K562 (cell line): Measurements from ENCODE around the gene CLTB. TPM values are rescaled to one million over a fixed set of nuclear protein-coding genes. Genes with fewer than 3 reads are reported as not detected.

Experiments used
- ATF7 ChIP-seq: fragments of 450-650 bp; IDR thresholded peaks from 2 replicates; pipeline ENCODE4 v1.7.1; 2014; ENCODE audit warnings: mild to moderate bottlenecking, moderate library complexity
- BCOR ChIP-seq: fragments of 450-650 bp; IDR thresholded peaks from 2 replicates; pipeline ENCODE4 v1.6.1; 2016
- CHD2 ChIP-seq: IDR thresholded peaks from 2 replicates; pipeline ENCODE4 v1.6.1; 2011; ENCODE audit warnings: low read depth, low read length
- DACH1 ChIP-seq: fragments of 450-650 bp; IDR thresholded peaks from 2 replicates; pipeline ENCODE4 v1.6.1; 2018; ENCODE audit not compliant: partially characterized antibody
- E2F3 ChIP-seq: fragments of 250-450 bp; sonication (Bioruptor Pico); IDR thresholded peaks from 2 replicates; pipeline ENCODE4 v1.4.0; 2020; ENCODE audit warnings: mild to moderate bottlenecking
- ELF4 ChIP-seq: fragments of 450-650 bp; formaldehyde crosslinking; IDR thresholded peaks from 2 replicates; pipeline ENCODE4 v1.4.0; 2022; ENCODE audit warnings: missing genetic modification characterization
- HNRNPK ChIP-seq: fragments of 200-400 bp; formaldehyde crosslinking; IDR thresholded peaks from one replicate; pipeline ENCODE4 v1.6.1; 2018; ENCODE audit warnings: mild to moderate bottlenecking, low read depth, low read length; ENCODE audit not compliant: poor library complexity, severe bottlenecking
- KAT2B ChIP-seq: IDR thresholded peaks from one replicate; pipeline ENCODE4 v1.6.1; 2012; ENCODE audit warnings: low read depth, mild to moderate bottlenecking, control low read depth, inconsistent platforms, low read length, moderate library complexity
- MIER1 ChIP-seq: fragments of 450-650 bp; IDR thresholded peaks from 2 replicates; pipeline ENCODE4 v1.6.1; 2016; ENCODE audit warnings: antibody characterized with exemption, mild to moderate bottlenecking, low read depth
- MTA3 ChIP-seq: fragments of 450-650 bp; formaldehyde crosslinking; IDR thresholded peaks from 2 replicates; pipeline ENCODE4 v1.6.1; 2017; ENCODE audit warnings: mild to moderate bottlenecking, borderline replicate concordance
- NUFIP1 ChIP-seq: fragments of 450-650 bp; IDR thresholded peaks from 2 replicates; pipeline ENCODE4 v1.6.1; 2018; ENCODE audit not compliant: partially characterized antibody
- PHB2 ChIP-seq: fragments of 450-650 bp; IDR thresholded peaks from 2 replicates; pipeline ENCODE4 v1.6.1; 2017; ENCODE audit warnings: low read depth
- POLR2A ChIP-seq: fragments of 450-650 bp; conservative IDR thresholded peaks from 2 replicates; pipeline ENCODE4 v1.6.1; 2016
- POLR2G ChIP-seq: fragments of 200-400 bp; formaldehyde crosslinking; IDR thresholded peaks from 2 replicates; pipeline ENCODE4 v1.6.1; 2017; ENCODE audit warnings: low read depth, mild to moderate bottlenecking, antibody characterized with exemption, low read length, moderate library complexity
- POU5F1 ChIP-seq: fragments of 150-350 bp; IDR thresholded peaks from 2 replicates; pipeline ENCODE4 v1.6.1; 2014; ENCODE audit warnings: borderline replicate concordance, low read length, low read depth, mild to moderate bottlenecking; ENCODE audit not compliant: partially characterized antibody
- RFX7 ChIP-seq: fragments of 250-450 bp; sonication (Bioruptor Pico); IDR thresholded peaks from 2 replicates; pipeline ENCODE4 v1.5.1; 2021; ENCODE audit warnings: mild to moderate bottlenecking
- ZKSCAN8 ChIP-seq: fragments of 200-800 bp; sonication (Bioruptor generic); IDR thresholded peaks from 2 replicates; pipeline ENCODE4 v1.6.1; 2016; ENCODE audit warnings: missing genetic modification characterization, missing compliant biosample characterization
- ZNF395 ChIP-seq: fragments of 200-800 bp; sonication (Bioruptor generic); IDR thresholded peaks from 2 replicates; pipeline ENCODE4 v1.6.1; 2017; ENCODE audit warnings: missing genetic modification characterization, missing compliant biosample characterization
- ZNF518B ChIP-seq: fragments of 250-450 bp; sonication (Bioruptor Pico); IDR thresholded peaks from 2 replicates; pipeline ENCODE4 v1.5.0; 2021; ENCODE audit warnings: mild to moderate bottlenecking, moderate library complexity
- ZNF695 ChIP-seq: fragments of 450-650 bp; formaldehyde crosslinking; IDR thresholded peaks from 2 replicates; pipeline ENCODE4 v1.4.0; 2020; ENCODE audit warnings: mild to moderate bottlenecking, moderate library complexity
- ZNF696 ChIP-seq: fragments of 250-450 bp; sonication (Bioruptor Pico); conservative IDR thresholded peaks from 2 replicates; pipeline ENCODE4 v1.4.0; 2020; ENCODE audit warnings: mild to moderate bottlenecking, moderate library complexity
- ZNF764 ChIP-seq: fragments of 250-450 bp; sonication (Bioruptor Pico); IDR thresholded peaks from 2 replicates; pipeline ENCODE4 v1.4.0; 2020; ENCODE audit warnings: low read depth, mild to moderate bottlenecking, moderate library complexity
- ZSCAN32 ChIP-seq: fragments of 450-650 bp; formaldehyde crosslinking; IDR thresholded peaks from 2 replicates; pipeline ENCODE4 v1.4.0; 2020; ENCODE audit warnings: mild to moderate bottlenecking, moderate library complexity
- polyA plus RNA-seq, 8 experiments: library from polyadenylated mRNA; depleted of rRNA in 4 of 8; stranded (reverse) in 5 of 8; unstranded in 3 of 8; fragments of >200 nt; fragmentation: Nextera tagmentation in 2 of 8; fragmentation: Illumina TruSeq in 1 of 8; extraction: Ambion mirVana in 2 of 8; extraction: Trizol in 1 of 8; gene quantifications; 2 replicates each; pipeline versions ENCODE4 v1.2.1 to v1.2.3, GENCODE V29; 2011 to 2014; ENCODE audit warnings: inconsistent platforms in 1 of 8, missing spikeins in 1 of 8
- total RNA-seq, 7 experiments: library from RNA; depleted of rRNA in 6 of 7; stranded (reverse); fragments of >200 nt in 6 of 7; fragmentation: Illumina TruSeq in 2 of 7; extraction: Trizol in 2 of 7; gene quantifications; 2 replicates each; pipeline versions ENCODE4 v1.2.1 to v1.2.3, GENCODE V29; 2011 to 2021; ENCODE audit warnings: low replicate concordance in 1 of 7
- TF ChIP-seq, protein P1 (sequence below), 2 experiments: fragments of 450-650 bp in 1 of 2; sonication (generic) in 1 of 2; formaldehyde crosslinking; conservative IDR thresholded peaks; 2 replicates each; pipeline versions ENCODE4 v1.4.0 to v1.8.1; 2020 to 2022; ENCODE audit warnings: mild to moderate bottlenecking in 1 of 2, missing genetic modification reagents in 1 of 2
- TF ChIP-seq, protein P2 (sequence below): sonication (generic); formaldehyde crosslinking; IDR thresholded peaks from 2 replicates; pipeline ENCODE4 v1.8.1; 2023; ENCODE audit warnings: mild to moderate bottlenecking, missing genetic modification reagents

Gene CLTB
- total and polyA plus RNA-seq, 9 of the 15 experiments (the other 6 are each of a cell fraction or from before 2014, with no cell fraction given), result 1.8 to 117 (median 39.0) TPM

GRCh38 chr5:176446884-176447590 lies 30.7 kb upstream of the CLTB start (continued):
- TF ChIP-seq ELF4 (CRISPR knock-in tag) (no peak), ZKSCAN8 (CRISPR knock-in tag) (no peak), POU5F1 (no peak), PHB2 (no peak), ZNF764 (no peak), DACH1 (no peak), POLR2G (no peak), CHD2 (no peak), ZNF518B (no peak), RFX7 (CRISPR knock-in tag) (no peak), HNRNPK (no peak), ZNF696 (CRISPR knock-in tag) (no peak), BCOR (no peak), NUFIP1 (no peak), MTA3 (no peak), ATF7 (no peak), POLR2A (no peak), KAT2B (no peak), MIER1 (no peak), ZSCAN32 (CRISPR knock-in tag) (no peak), ZNF395 (0 out of 2 replicates have a peak, but pooled peaks have one; percentile 68), ZNF695 (CRISPR knock-in tag) (no peak), E2F3 (CRISPR knock-in tag) (no peak)
- TF ChIP-seq, protein P1, sequence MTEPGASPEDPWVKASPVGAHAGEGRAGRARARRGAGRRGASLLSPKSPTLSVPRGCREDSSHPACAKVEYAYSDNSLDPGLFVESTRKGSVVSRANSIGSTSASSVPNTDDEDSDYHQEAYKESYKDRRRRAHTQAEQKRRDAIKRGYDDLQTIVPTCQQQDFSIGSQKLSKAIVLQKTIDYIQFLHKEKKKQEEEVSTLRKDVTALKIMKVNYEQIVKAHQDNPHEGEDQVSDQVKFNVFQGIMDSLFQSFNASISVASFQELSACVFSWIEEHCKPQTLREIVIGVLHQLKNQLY (CRISPR knock-in tag; conservative IDR thresholded peaks at IDR 0.05), result no peak
- TF ChIP-seq, protein P2, sequence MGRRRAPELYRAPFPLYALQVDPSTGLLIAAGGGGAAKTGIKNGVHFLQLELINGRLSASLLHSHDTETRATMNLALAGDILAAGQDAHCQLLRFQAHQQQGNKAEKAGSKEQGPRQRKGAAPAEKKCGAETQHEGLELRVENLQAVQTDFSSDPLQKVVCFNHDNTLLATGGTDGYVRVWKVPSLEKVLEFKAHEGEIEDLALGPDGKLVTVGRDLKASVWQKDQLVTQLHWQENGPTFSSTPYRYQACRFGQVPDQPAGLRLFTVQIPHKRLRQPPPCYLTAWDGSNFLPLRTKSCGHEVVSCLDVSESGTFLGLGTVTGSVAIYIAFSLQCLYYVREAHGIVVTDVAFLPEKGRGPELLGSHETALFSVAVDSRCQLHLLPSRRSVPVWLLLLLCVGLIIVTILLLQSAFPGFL (CRISPR knock-in tag), result no peak
